IPS DF 6.9 (cell line): ENCODE results near the gene PRCD.

Source experiments
- DNase-seq: peaks from one replicate; pipeline ENCODE4 v3.0.0-alpha.2; 2013; ENCODE audit warnings: low read depth, low spot score
- H3K27ac ChIP-seq: one replicate; pipeline ENCODE4 v1.5.1; 2013; ENCODE audit warnings: low read length, control low read depth
- H3K27me3 ChIP-seq: 2 replicates; pipeline ENCODE4 v1.6.1; 2013; ENCODE audit warnings: mild to moderate bottlenecking, low read length; ENCODE audit not compliant: control insufficient read depth, insufficient read depth
- H3K36me3 ChIP-seq: 2 replicates; pipeline ENCODE4 v1.6.1; 2013; ENCODE audit warnings: low read length; ENCODE audit not compliant: control insufficient read depth, insufficient read depth
- H3K4me1 ChIP-seq: 2 replicates; pipeline ENCODE4 v1.6.1; 2013; ENCODE audit warnings: low read length; ENCODE audit not compliant: control insufficient read depth, insufficient read depth
- H3K4me3 ChIP-seq: 2 replicates; pipeline ENCODE4 v1.5.1; 2013; ENCODE audit warnings: mild to moderate bottlenecking, low read length
- H3K9me3 ChIP-seq: 2 replicates; pipeline ENCODE4 v1.6.1; 2013; ENCODE audit warnings: low read length, inconsistent platforms; ENCODE audit not compliant: control insufficient read depth, insufficient read depth
- WGBS: extraction: QIAGEN DNeasy Blood & Tissue Kit; methylation state at CpG from one replicate; pipeline ENCODE4 v1.1.7; 2013; ENCODE audit warnings: mixed read lengths, missing lambda C conversion rate; ENCODE audit not compliant: insufficient read length, insufficient coverage; 5-methylcytosine and 5-hydroxymethylcytosine counted together

Gene PRCD

DNA sequence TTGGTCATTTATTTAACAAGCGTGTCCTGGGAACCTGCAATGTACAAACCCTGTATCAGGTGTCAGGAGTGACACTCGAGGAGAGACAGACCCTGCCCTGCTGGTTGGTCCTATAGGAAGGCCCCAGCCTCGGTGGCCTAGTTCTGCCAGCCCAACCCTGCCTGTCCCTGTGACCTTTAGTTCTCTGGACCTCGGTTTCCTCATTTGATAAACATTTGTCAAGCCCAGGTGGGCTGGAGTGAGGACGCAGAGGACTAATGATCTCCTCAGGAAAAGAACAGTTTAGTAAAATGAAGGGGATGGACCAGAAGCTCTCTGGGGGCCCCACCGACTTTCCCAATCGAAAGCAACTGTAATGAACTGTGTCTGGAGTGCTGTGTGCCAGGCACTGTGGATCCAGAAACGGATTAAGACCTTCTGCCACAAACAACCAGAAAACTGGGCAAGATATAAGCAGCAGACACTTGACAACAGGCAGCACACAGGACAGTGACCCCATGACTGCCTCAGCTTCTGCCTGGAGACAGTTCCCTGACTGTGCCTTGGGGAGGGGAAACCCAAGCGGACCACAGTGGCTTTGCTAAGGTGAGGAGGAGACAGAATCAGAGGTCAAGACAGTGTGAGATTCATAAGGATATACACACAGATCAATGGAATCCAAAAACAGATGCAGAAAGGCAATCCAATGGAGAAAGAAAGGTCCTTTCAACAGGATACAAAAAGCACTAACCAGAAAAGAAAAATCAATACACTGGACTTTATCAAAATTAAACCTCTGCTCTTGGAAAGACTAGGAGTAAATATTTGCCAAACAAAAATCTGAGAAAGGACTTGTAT, 8.8 kb downstream of the PRCD start:
- Histone ChIP-seq H3K27me3 (no peaks in the 10 kb centered on the region), H3K27ac (no peak overlapping the region), H3K9me3 (no peaks in the 10 kb centered on the region; the same call in 1 of the 2 replicates), H3K36me3 (no peaks in the 10 kb centered on the region), H3K4me1 (peaks cover 2% of the 10 kb centered on the region), H3K4me3 (no peak overlapping the region)
- DNase-seq, result no peak
- WGBS, result no CpG with 5 or more reads among the region's 9 CpGs

DNA sequence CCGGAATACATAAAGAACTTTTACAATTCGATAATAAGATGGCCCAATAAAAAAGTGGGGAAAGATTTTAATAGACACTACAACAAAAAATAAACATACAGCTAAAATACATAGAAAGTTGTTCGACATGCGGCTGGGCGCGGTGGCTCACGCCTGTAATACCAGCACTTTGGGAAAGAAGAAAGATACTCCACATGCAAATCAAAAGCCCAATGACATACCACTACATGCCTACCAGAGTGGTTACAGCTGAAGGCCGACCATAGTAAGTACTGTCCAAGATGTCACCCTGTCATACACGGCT, 9.3 kb downstream of the PRCD start:
- H3K9me3 ChIP-seq, result no peaks in the 10 kb centered on the region; the same call in 1 of the 2 replicates
- no CpG with 5 or more reads among the region's 9 CpGs for WGBS
- H3K36me3 ChIP-seq, result no peaks in the 10 kb centered on the region
- no peak for DNase-seq
- no peaks in the 10 kb centered on the region for H3K27me3 ChIP-seq
- peaks cover 2% of the 10 kb centered on the region for H3K4me1 ChIP-seq
- H3K27ac ChIP-seq, result no peak overlapping the region
- H3K4me3 ChIP-seq, result no peak overlapping the region

GRCh38 chr17:76549539-76549938, 9.7 kb downstream of the PRCD start:
- peaks cover 2% of the 10 kb centered on the region for H3K4me1 ChIP-seq
- H3K36me3 ChIP-seq, result no peaks in the 10 kb centered on the region
- H3K27ac ChIP-seq, result no peak overlapping the region
- no peak for DNase-seq
- WGBS, result no CpG with 5 or more reads among the region's 7 CpGs
- H3K9me3 ChIP-seq, result no peaks in the 10 kb centered on the region; the same call in 1 of the 2 replicates
- H3K27me3 ChIP-seq, result no peaks in the 10 kb centered on the region
- no peak overlapping the region for H3K4me3 ChIP-seq

GRCh38 chr17:76550712-76551615, 11.1 kb downstream of the PRCD start:
- H3K27me3 ChIP-seq, result no peaks in the 10 kb centered on the region
- peaks cover 2% of the 10 kb centered on the region for H3K4me1 ChIP-seq
- H3K9me3 ChIP-seq, result no peaks in the 10 kb centered on the region; the same call in 1 of the 2 replicates
- H3K36me3 ChIP-seq, result no peaks in the 10 kb centered on the region
- DNase-seq, result no peak
- WGBS, result no CpG with 5 or more reads among the region's 15 CpGs
- no peak overlapping the region for H3K27ac ChIP-seq
- H3K4me3 ChIP-seq, result no peak overlapping the region

GRCh38 chr17:76551685-76552084, 11.8 kb downstream of the PRCD start:
- Histone ChIP-seq H3K9me3 (no peaks in the 10 kb centered on the region; the same call in 1 of the 2 replicates), H3K4me1 (peaks cover 2% of the 10 kb centered on the region), H3K27me3 (no peaks in the 10 kb centered on the region), H3K36me3 (no peaks in the 10 kb centered on the region), H3K27ac (no peak overlapping the region), H3K4me3 (no peak overlapping the region)
- no peak for DNase-seq
- WGBS, result no CpG with 5 or more reads among the region's 4 CpGs

- H3K36me3 ChIP-seq, result no peaks in the 10 kb centered on the region
- no peaks in the 10 kb centered on the region for H3K4me1 ChIP-seq
- no CpG with 5 or more reads among the region's 8 CpGs for WGBS
- H3K4me3 ChIP-seq, result no peak overlapping the region
- H3K9me3 ChIP-seq, result no peaks in the 10 kb centered on the region; the same call in 1 of the 2 replicates
- DNase-seq, result no peak
- no peaks in the 10 kb centered on the region for H3K27me3 ChIP-seq
- H3K27ac ChIP-seq, result no peak overlapping the region
Measured at GRCh38 chr17:76553178-76553908, 13.5 kb downstream of the PRCD start.

DNA sequence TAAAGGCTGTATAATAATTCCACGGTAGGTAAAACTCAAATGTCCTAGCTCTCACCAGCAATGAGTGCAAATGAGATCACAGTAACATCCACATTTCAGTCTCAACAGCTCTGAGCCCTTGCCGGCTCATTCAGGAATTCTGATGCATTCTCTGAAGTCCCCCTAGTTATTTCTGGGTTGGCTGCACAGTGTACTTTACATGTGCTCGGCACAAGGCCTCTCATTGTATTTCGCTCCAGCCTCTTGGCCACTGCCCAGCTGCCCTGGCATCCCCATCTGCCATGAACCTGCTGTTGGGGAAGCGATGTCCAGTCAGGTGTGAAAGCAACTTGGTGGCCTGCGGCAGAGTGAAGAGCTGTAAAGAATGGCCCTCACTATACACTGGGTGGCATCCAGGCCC, 14.3 kb downstream of the PRCD start:
- DNase-seq, result no peak
- Histone ChIP-seq H3K9me3 (no peaks in the 10 kb centered on the region; the same call in 1 of the 2 replicates), H3K4me3 (no peak overlapping the region), H3K36me3 (no peaks in the 10 kb centered on the region), H3K4me1 (no peaks in the 10 kb centered on the region), H3K27ac (no peak overlapping the region), H3K27me3 (no peaks in the 10 kb centered on the region)
- WGBS, result no CpG with 5 or more reads among the region's 6 CpGs

- Histone ChIP-seq H3K4me3 (peak overlapping the region; percentile 48; the same call in 1 of the 2 replicates), H3K4me1 (no peaks in the 10 kb centered on the region), H3K27ac (no peak overlapping the region), H3K36me3 (peaks cover 5% of the 10 kb centered on the region; the same call in 1 of the 2 replicates), H3K27me3 (no peaks in the 10 kb centered on the region), H3K9me3 (no peaks in the 10 kb centered on the region; the same call in 1 of the 2 replicates)
- no CpG with 5 or more reads among the region's 30 CpGs for WGBS
- no peak for DNase-seq
Measured at GRCh38 chr17:76556765-76557367, 17.0 kb downstream of the PRCD start.

DNA sequence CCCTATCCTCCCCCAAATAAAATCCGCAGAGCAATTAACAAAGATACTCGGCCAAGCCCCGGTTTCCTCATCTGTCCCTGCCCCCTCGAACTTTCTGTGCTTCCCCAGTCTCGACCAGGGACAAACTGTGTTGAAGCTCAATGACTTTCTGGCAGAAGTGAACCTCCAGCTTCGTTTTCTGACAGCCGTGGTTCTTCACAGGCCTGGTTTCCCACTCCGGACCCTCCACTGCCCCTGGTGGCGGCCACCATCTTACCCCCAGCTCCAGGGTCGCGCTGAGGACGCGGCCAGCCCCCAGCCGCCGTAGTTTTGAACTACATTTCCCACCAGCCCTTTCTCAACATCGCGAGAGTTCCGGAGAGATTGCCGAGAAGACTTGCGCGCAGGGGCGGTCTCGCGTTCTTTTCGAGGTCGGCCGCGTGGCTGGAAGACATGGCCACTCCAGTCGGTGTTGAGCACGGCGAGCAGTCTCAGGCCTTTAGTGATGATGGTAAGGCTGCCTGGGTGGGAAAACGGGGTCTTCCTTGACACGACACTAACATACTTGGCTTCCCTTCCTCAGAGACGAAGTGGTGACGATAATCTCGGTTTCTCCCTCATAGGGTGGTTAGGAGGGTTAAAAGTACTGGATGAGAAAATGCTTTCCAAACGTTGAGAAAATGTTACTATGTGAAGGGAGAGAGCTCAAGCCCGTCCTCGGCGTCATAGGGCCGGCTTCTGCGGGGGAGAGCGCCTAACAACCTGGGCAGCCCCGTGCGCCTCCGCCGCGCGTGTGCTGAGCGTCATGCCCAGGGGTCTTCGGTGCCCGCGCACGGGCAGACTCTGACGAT, 17.7 kb downstream of the PRCD start:
- Histone ChIP-seq H3K4me1 (no peaks in the 10 kb centered on the region), H3K9me3 (no peaks in the 10 kb centered on the region), H3K4me3 (peak overlapping the region; percentile 57), H3K27me3 (no peaks in the 10 kb centered on the region), H3K27ac (no peak overlapping the region), H3K36me3 (peaks cover 9% of the 10 kb centered on the region; the same call in 1 of the 2 replicates)
- peak; percentile 87 for DNase-seq
- no CpG with 5 or more reads among the region's 55 CpGs for WGBS
